ENCODE results near the gene DSC1. TPM values are rescaled to one million over a fixed set of nuclear protein-coding genes. Genes with fewer than 3 reads are reported as not detected.

DSC1 gene
- total RNA-seq, 1 experiment from 2014 or later = not detected

DNA sequence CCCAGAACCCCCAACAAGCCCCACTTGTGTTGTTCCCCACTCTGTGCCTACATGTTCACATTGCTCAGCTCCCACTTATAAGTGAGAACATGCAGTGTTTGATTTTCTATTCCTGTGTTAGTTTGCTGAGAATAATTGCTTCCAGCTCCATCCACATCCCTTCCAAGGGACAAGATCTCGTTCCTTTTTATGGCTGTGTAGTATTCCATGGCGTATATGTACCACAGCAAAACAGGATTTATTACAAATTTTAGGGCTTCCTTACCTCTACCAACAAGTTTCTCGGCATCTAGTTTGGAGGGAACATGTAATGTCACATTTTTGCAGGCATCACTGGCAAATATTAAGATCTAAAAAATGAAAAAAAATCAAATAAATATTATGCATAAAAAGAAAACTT, 69.4 kb downstream of the DSC1 start (continued):
- TF ChIP-seq, protein P1, sequence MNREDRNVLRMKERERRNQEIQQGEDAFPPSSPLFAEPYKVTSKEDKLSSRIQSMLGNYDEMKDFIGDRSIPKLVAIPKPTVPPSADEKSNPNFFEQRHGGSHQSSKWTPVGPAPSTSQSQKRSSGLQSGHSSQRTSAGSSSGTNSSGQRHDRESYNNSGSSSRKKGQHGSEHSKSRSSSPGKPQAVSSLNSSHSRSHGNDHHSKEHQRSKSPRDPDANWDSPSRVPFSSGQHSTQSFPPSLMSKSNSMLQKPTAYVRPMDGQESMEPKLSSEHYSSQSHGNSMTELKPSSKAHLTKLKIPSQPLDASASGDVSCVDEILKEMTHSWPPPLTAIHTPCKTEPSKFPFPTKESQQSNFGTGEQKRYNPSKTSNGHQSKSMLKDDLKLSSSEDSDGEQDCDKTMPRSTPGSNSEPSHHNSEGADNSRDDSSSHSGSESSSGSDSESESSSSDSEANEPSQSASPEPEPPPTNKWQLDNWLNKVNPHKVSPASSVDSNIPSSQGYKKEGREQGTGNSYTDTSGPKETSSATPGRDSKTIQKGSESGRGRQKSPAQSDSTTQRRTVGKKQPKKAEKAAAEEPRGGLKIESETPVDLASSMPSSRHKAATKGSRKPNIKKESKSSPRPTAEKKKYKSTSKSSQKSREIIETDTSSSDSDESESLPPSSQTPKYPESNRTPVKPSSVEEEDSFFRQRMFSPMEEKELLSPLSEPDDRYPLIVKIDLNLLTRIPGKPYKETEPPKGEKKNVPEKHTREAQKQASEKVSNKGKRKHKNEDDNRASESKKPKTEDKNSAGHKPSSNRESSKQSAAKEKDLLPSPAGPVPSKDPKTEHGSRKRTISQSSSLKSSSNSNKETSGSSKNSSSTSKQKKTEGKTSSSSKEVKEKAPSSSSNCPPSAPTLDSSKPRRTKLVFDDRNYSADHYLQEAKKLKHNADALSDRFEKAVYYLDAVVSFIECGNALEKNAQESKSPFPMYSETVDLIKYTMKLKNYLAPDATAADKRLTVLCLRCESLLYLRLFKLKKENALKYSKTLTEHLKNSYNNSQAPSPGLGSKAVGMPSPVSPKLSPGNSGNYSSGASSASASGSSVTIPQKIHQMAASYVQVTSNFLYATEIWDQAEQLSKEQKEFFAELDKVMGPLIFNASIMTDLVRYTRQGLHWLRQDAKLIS (CRISPR knock-in tag; IDR thresholded peaks at IDR 0.05; ENCODE audit: borderline replicate concordance) = no peak
- no peak for TF ChIP-seq PRRX2 (CRISPR knock-in tag; IDR thresholded peaks at IDR 0.05)

GRCh38 chr18:31091350-31091749, 71.3 kb downstream of the DSC1 start:
- Mint-ChIP-seq H3K27me3 (ENCODE audit: low read depth) (no peaks in the 10 kb centered on the region), H3K4me1 (peaks cover 12% of the 10 kb centered on the region), H3K9me3 (peaks cover 3% of the 10 kb centered on the region; the same call in 1 of the 2 replicates), H3K4me3 (no peak overlapping the region), H3K36me3 (peaks cover 41% of the 10 kb centered on the region), H3K27ac (no peak overlapping the region)
- CTCF ChIA-PET = no interaction called here
- POLR2A ChIA-PET = no interaction called here
- ATAC-seq = no peak
- TF ChIP-seq NR3C1 (CRISPR knock-in tag; conservative IDR thresholded peaks at IDR 0.05; ENCODE audit: low read depth) (no peak), ZNF121 (CRISPR knock-in tag; IDR thresholded peaks at IDR 0.05) (no peak), MYBL2 (CRISPR knock-in tag; IDR thresholded peaks at IDR 0.05) (no peak), JUN (CRISPR knock-in tag; IDR thresholded peaks at IDR 0.05) (no peak), ATF3 (CRISPR knock-in tag; conservative IDR thresholded peaks at IDR 0.05) (no peak), HMGXB4 (CRISPR knock-in tag; IDR thresholded peaks at IDR 0.05) (no peak), SMAD3 (CRISPR knock-in tag; IDR thresholded peaks at IDR 0.05; ENCODE audit: borderline replicate concordance) (no peak), ZBTB21 (CRISPR knock-in tag; IDR thresholded peaks at IDR 0.05; ENCODE audit: borderline replicate concordance) (no peak), E2F4 (CRISPR knock-in tag; IDR thresholded peaks at IDR 0.05; ENCODE audit: borderline replicate concordance, low read depth) (no peak), IRF2 (CRISPR knock-in tag; IDR thresholded peaks at IDR 0.05; ENCODE audit: borderline replicate concordance, low read depth) (no peak), MLX (CRISPR knock-in tag; IDR thresholded peaks at IDR 0.05) (no peak), ATF1 (CRISPR knock-in tag; IDR thresholded peaks at IDR 0.05) (no peak)
- TF ChIP-seq, protein P2, sequence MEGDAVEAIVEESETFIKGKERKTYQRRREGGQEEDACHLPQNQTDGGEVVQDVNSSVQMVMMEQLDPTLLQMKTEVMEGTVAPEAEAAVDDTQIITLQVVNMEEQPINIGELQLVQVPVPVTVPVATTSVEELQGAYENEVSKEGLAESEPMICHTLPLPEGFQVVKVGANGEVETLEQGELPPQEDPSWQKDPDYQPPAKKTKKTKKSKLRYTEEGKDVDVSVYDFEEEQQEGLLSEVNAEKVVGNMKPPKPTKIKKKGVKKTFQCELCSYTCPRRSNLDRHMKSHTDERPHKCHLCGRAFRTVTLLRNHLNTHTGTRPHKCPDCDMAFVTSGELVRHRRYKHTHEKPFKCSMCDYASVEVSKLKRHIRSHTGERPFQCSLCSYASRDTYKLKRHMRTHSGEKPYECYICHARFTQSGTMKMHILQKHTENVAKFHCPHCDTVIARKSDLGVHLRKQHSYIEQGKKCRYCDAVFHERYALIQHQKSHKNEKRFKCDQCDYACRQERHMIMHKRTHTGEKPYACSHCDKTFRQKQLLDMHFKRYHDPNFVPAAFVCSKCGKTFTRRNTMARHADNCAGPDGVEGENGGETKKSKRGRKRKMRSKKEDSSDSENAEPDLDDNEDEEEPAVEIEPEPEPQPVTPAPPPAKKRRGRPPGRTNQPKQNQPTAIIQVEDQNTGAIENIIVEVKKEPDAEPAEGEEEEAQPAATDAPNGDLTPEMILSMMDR (IDR thresholded peaks at IDR 0.05) = no peak
- TF ChIP-seq, protein P1 (CRISPR knock-in tag; IDR thresholded peaks at IDR 0.05; ENCODE audit: borderline replicate concordance) = no peak
- TF ChIP-seq, protein P3, sequence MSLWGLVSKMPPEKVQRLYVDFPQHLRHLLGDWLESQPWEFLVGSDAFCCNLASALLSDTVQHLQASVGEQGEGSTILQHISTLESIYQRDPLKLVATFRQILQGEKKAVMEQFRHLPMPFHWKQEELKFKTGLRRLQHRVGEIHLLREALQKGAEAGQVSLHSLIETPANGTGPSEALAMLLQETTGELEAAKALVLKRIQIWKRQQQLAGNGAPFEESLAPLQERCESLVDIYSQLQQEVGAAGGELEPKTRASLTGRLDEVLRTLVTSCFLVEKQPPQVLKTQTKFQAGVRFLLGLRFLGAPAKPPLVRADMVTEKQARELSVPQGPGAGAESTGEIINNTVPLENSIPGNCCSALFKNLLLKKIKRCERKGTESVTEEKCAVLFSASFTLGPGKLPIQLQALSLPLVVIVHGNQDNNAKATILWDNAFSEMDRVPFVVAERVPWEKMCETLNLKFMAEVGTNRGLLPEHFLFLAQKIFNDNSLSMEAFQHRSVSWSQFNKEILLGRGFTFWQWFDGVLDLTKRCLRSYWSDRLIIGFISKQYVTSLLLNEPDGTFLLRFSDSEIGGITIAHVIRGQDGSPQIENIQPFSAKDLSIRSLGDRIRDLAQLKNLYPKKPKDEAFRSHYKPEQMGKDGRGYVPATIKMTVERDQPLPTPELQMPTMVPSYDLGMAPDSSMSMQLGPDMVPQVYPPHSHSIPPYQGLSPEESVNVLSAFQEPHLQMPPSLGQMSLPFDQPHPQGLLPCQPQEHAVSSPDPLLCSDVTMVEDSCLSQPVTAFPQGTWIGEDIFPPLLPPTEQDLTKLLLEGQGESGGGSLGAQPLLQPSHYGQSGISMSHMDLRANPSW (CRISPR knock-in tag; conservative IDR thresholded peaks at IDR 0.05; ENCODE audit: low read depth) = no peak
- no peak for DNase-seq (ENCODE audit: low spot score)
